Measurements from ENCODE around the gene ACAD9.

The ACAD9 gene

DNA sequence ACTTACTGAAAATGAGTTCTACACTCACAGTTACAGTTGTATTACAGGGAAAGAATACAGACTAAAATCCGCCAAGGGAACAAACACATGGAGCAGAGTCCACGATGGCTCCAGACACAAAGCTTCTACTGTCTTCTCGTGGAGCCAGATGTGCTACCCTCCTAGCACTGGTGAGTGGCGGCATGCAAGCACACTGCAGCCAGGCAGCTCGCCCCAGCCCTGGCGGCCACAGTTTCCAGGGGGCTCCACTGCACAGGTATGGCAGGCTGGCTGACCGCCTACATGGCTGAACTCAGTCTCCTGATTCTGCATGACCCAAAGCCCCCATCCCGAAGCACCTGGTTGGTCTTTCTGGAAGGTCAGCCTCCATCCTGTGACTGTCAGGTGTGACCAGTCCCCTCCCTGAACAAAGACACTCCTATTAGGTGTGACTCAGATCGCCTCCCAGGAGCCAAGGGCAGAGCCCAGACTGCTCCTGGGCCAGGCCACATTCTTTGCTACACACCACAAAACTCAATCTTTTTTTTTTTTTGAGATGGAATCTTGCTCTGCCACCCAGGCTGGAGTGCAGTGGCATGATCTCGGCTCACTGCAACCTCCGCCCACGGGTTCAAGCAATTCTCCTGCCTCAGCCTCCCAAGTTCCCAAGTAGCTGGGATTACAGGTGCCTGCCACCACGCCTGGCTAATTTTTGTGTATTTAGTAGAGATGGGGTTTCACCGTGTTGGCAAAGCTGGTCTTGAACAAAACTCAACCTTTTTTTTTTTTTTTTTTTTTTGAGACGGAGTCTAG lies 62.9 kb downstream of the ACAD9 start:
- DNase-seq = no peak

GRCh38 chr3:128945041-128945877 lies 65.8 kb downstream of the ACAD9 start:
- no peak for DNase-seq

DNA sequence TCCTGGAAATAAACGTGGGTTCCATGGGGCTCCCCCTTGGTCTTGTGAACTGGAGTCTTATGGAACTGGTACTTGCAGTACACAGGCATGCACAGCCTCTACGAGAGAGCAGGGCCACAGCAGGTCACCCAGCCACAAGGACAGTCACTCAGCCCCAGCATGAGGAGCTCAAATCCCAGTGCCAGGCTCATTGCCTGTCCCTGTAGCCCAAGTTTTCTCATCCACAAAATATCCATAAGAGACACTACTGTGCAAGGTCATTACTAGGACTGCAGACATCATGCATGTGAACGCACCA lies 66.4 kb downstream of the ACAD9 start:
- no peak for DNase-seq

GRCh38 chr3:128946411-128946810 lies 67.0 kb downstream of the ACAD9 start:
- no peak for DNase-seq

GRCh38 chr3:128949158-128949557 lies 69.7 kb downstream of the ACAD9 start:
- no peak for DNase-seq

DNA sequence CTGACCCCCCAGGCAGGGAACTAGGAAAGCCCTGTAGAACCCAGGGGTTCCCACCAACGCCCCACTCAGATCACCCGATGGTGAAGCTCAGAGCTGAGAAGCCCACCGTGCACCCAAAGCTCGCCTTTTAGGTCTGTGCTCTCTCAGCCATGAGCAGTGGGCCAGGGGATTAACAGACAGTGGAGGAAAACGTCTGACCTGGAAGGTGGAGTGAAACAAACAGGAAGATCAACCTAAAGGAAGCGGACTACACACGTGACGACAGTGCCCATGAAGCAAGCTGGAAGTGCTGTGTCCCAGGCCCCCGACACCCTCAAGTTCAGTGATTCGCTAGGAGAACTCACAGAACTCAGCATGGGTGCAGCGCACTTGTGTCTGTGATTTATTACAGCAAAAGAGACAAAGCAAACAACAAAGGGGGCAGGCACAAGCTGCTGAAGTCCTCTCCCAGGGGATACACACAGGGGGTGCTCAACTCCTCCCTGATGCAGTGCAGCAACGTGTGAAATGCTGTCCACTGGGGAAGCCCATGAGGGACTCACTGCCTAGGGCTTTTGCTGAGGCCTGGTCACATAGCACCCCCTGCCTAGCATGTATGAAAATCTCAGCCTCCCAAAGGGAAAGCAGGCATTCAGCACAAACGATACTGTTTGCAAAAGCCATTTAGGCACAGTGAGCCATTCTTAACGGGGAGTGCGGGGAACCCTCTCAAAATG lies 71.0 kb downstream of the ACAD9 start:
- no peak for DNase-seq

- DNase-seq = no peak
Observed at GRCh38 chr3:128956440-128956839, 77.0 kb downstream of the ACAD9 start.

Measured in inflammatory macrophage treated with lipopolysaccharide for 4 hours (primary cell).